ENCODE measurements around the gene ST6GAL2. TPM values are rescaled to one million over a fixed set of nuclear protein-coding genes. Genes with fewer than 3 reads are reported as not detected.

Gene ST6GAL2
- polyA plus RNA-seq, 3 donors = not detected

DNA sequence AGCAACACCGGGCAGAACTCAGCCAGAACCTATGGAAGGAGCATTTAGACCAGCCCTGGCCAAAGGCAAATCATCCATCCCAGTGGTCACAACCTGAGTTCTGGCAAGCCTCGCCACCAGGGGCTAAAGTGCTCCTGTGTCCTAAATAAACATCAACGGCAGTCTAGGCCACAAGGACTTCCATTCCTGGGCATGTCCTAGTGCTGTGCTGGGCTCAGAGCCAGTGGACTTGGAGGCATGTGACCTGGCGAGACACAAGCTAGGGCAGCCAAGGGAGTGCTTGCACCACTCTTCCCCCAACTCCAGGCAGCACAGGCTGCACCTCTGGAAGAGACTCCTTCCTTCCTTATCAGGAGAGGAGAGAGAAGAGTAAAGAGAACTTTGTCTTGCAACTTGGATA, 69.0 kb downstream of the ST6GAL2 start:
- intact Hi-C loops (cut with micrococcal nuclease) = no loop called here
- DNase-seq = no peak
- Histone ChIP-seq H3K4me1 (ENCODE audit: control insufficient read depth in 1 of 2, insufficient read depth in 2 of 2, low read length in 2 of 2) (no peaks in the 10 kb centered on the region), H3K36me3 (replicated peaks in 1 of 2; ENCODE audit: control insufficient read depth in 1 of 2, insufficient read depth in 2 of 2, low read length in 2 of 2) (no peaks in the 10 kb centered on the region), H3K4me3 (replicated peaks in 1 of 3; ENCODE audit: low read depth in 2 of 3, low read length in 3 of 3) (no peak overlapping the region), H2AFZ (ENCODE audit: insufficient read depth, low read depth, low read length, poor library complexity, severe bottlenecking) (no peak overlapping the region), H3K9ac (ENCODE audit: insufficient read depth, low read length, poor library complexity, severe bottlenecking) (no peak overlapping the region), H3K27ac (ENCODE audit: low read depth in 1 of 2, low read length in 2 of 2) (no peak overlapping the region), H3K9me3 (replicated peaks in 1 of 2; ENCODE audit: control insufficient read depth in 1 of 2, insufficient read depth in 1 of 2, low read length in 2 of 2) (peaks cover 8 to 17% of the 10 kb centered on the region in 2 donors), H3K79me2 (ENCODE audit: insufficient read depth, low read length) (no peaks in the 10 kb centered on the region), H3K4me2 (replicated peaks; ENCODE audit: extremely low read depth, low read length, poor library complexity, severe bottlenecking) (no peak overlapping the region), H3K27me3 (ENCODE audit: control insufficient read depth in 2 of 2, insufficient read depth in 2 of 2, low read length in 2 of 2) (no peaks in the 10 kb centered on the region), H4K20me1 (ENCODE audit: insufficient read depth, low read length) (no peaks in the 10 kb centered on the region)
- H3K4me3 Mint-ChIP-seq = no peak overlapping the region
- H3K4me1 Mint-ChIP-seq = no peaks in the 10 kb centered on the region
- TF ChIP-seq, protein P1, sequence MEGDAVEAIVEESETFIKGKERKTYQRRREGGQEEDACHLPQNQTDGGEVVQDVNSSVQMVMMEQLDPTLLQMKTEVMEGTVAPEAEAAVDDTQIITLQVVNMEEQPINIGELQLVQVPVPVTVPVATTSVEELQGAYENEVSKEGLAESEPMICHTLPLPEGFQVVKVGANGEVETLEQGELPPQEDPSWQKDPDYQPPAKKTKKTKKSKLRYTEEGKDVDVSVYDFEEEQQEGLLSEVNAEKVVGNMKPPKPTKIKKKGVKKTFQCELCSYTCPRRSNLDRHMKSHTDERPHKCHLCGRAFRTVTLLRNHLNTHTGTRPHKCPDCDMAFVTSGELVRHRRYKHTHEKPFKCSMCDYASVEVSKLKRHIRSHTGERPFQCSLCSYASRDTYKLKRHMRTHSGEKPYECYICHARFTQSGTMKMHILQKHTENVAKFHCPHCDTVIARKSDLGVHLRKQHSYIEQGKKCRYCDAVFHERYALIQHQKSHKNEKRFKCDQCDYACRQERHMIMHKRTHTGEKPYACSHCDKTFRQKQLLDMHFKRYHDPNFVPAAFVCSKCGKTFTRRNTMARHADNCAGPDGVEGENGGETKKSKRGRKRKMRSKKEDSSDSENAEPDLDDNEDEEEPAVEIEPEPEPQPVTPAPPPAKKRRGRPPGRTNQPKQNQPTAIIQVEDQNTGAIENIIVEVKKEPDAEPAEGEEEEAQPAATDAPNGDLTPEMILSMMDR (IDR thresholded peaks at IDR 0.05) = no peak
- no peaks in the 10 kb centered on the region for H3K36me3 Mint-ChIP-seq
- no peak overlapping the region for H3K27ac Mint-ChIP-seq
- no peaks in the 10 kb centered on the region for H3K27me3 Mint-ChIP-seq (ENCODE audit: low read depth in 3 of 3)
- H3K9me3 Mint-ChIP-seq = peaks cover 2 to 14% (median 9%) of the 10 kb centered on the region in 7 donors
- 81% methylated on average over 3 of the region's 4 CpGs for WGBS (ENCODE audit: insufficient coverage)

DNA sequence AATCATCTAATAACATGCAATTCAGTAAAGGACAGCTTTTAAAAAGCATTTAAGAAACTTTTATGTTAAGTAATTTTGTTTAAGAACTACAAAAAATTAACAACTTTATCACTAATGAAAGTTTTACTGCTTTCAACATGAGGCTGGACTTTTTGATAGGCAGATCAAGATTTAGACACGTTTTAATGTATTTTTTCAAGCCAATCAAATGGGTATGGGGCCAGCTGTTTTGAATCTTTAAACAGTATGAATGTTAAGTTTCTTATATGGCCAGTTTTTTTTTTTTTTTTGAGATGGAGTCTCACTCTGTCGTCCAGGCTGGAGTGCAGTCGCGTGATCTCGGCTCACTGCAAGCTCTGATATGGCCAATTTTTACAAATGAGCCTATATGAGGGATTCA, 73.1 kb downstream of the ST6GAL2 start:
- Mint-ChIP-seq H3K9me3 (peaks cover 3 to 15% (median 11%) of the 10 kb centered on the region in 7 donors), H3K27me3 (ENCODE audit: low read depth in 3 of 3) (no peaks in the 10 kb centered on the region)

More for the DNA sequence above, 73.1 kb downstream of the ST6GAL2 start:
- no peaks in the 10 kb centered on the region for H3K79me2 ChIP-seq (ENCODE audit: insufficient read depth, low read length)
- Mint-ChIP-seq H3K36me3 (no peaks in the 10 kb centered on the region), H3K27ac (no peak overlapping the region), H3K4me3 (no peak overlapping the region), H3K4me1 (no peaks in the 10 kb centered on the region)
- H2AFZ ChIP-seq (ENCODE audit: insufficient read depth, low read depth, low read length, poor library complexity, severe bottlenecking) = no peak overlapping the region
- intact Hi-C loops (cut with micrococcal nuclease) = no loop called here
- no peaks in the 10 kb centered on the region for H3K36me3 ChIP-seq (replicated peaks in 1 of 2; ENCODE audit: control insufficient read depth in 1 of 2, insufficient read depth in 2 of 2, low read length in 2 of 2)
- H3K4me3 ChIP-seq (replicated peaks in 1 of 3; ENCODE audit: low read depth in 2 of 3, low read length in 3 of 3) = no peak overlapping the region
- TF ChIP-seq, protein P1 (IDR thresholded peaks at IDR 0.05) = no peak
- no peak overlapping the region for H3K4me2 ChIP-seq (replicated peaks; ENCODE audit: extremely low read depth, low read length, poor library complexity, severe bottlenecking)
- H3K27ac ChIP-seq (ENCODE audit: low read depth in 1 of 2, low read length in 2 of 2) = no peak overlapping the region
- no peaks in the 10 kb centered on the region for H3K4me1 ChIP-seq (ENCODE audit: control insufficient read depth in 1 of 2, insufficient read depth in 2 of 2, low read length in 2 of 2)
- no peaks in the 10 kb centered on the region for H4K20me1 ChIP-seq (ENCODE audit: insufficient read depth, low read length)
- no peak overlapping the region for H3K9ac ChIP-seq (ENCODE audit: insufficient read depth, low read length, poor library complexity, severe bottlenecking)
- no CpG with 5 or more reads among the region's 5 CpGs for WGBS (ENCODE audit: insufficient coverage)
- H3K27me3 ChIP-seq (ENCODE audit: control insufficient read depth in 2 of 2, insufficient read depth in 2 of 2, low read length in 2 of 2) = no peaks in the 10 kb centered on the region
- no peak for DNase-seq
- peaks cover 8 to 19% of the 10 kb centered on the region in 2 donors for H3K9me3 ChIP-seq (replicated peaks in 1 of 2; ENCODE audit: control insufficient read depth in 1 of 2, insufficient read depth in 1 of 2, low read length in 2 of 2)

Data from CD14-positive monocyte (primary cell).